ENCODE measurements around the gene MGAT5B. TPM values are rescaled to one million over a fixed set of nuclear protein-coding genes. Genes with fewer than 3 reads are reported as not detected.
A peak's percentile ranks its signal among the peaks of the same experiment; 100 is the strongest.
"Not testable (repeated sequence)": the region's sequence is repeated elsewhere in the genome, so short reads cannot be mapped to it uniquely, and the experiment has no call there.

MGAT5B gene
- total RNA-seq, 1 donor from 2014 or later = 6.2 TPM

DNA sequence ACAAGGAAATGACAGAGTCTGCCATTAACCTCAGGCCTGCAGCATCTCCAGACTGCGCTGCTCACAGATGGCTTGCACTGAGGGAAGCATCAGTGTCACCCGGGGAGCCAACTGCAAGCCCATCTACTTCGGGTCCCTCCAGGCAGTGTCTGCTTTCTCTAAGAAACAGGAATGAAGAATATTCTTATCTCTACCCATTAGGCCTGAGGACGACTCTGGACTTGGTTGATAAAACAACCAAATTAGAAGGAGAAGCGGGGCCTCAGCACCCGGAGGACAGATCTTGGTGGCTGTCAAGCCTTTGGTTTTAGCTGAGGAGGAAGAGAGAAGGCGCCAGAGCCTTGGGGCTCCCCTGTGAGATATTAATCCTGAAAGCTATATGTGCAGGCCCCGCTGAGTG is 19.5 kb upstream of the MGAT5B start:
- Mint-ChIP-seq H3K4me1 (ENCODE audit: unreplicated experiment) (peaks cover 4% of the 10 kb centered on the region), H3K27ac (ENCODE audit: unreplicated experiment) (no peak overlapping the region), H3K9me3 (ENCODE audit: unreplicated experiment) (no peaks in the 10 kb centered on the region), H3K36me3 (ENCODE audit: low read depth, unreplicated experiment) (no peaks in the 10 kb centered on the region), H3K4me3 (ENCODE audit: unreplicated experiment) (no peak overlapping the region), H3K27me3 (ENCODE audit: unreplicated experiment) (peaks cover 2% of the 10 kb centered on the region)
- TF ChIP-seq, protein P1, sequence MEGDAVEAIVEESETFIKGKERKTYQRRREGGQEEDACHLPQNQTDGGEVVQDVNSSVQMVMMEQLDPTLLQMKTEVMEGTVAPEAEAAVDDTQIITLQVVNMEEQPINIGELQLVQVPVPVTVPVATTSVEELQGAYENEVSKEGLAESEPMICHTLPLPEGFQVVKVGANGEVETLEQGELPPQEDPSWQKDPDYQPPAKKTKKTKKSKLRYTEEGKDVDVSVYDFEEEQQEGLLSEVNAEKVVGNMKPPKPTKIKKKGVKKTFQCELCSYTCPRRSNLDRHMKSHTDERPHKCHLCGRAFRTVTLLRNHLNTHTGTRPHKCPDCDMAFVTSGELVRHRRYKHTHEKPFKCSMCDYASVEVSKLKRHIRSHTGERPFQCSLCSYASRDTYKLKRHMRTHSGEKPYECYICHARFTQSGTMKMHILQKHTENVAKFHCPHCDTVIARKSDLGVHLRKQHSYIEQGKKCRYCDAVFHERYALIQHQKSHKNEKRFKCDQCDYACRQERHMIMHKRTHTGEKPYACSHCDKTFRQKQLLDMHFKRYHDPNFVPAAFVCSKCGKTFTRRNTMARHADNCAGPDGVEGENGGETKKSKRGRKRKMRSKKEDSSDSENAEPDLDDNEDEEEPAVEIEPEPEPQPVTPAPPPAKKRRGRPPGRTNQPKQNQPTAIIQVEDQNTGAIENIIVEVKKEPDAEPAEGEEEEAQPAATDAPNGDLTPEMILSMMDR (IDR thresholded peaks at IDR 0.05; ENCODE audit: unreplicated experiment) = no peak
- no peak for DNase-seq (ENCODE audit: low spot score)

DNA sequence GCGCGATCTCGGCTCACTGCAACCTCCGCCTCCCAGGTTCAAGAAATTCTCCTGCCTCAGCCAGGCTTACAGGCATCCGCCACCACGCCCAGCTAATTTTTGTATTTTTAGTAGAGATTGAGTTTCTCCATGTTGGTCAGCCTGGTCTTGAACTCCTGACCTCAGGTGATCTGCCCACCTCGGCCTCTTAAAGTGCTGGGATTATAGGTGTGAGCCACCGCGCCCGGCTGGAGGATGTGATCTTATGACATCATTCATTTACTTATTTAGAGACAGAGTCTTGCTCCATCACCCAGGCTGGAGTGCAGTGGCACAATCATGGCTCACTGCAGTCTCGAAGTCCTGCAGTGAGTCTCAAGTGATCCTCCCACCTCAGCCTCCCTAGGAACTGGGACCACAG is 19.0 kb upstream of the MGAT5B start:
- not testable (repeated sequence) for H3K27me3 Mint-ChIP-seq (ENCODE audit: unreplicated experiment); H3K4me3 Mint-ChIP-seq (ENCODE audit: unreplicated experiment); H3K9me3 Mint-ChIP-seq (ENCODE audit: unreplicated experiment); DNase-seq (ENCODE audit: low spot score); H3K36me3 Mint-ChIP-seq (ENCODE audit: low read depth, unreplicated experiment); H3K27ac Mint-ChIP-seq (ENCODE audit: unreplicated experiment); H3K4me1 Mint-ChIP-seq (ENCODE audit: unreplicated experiment)

DNA sequence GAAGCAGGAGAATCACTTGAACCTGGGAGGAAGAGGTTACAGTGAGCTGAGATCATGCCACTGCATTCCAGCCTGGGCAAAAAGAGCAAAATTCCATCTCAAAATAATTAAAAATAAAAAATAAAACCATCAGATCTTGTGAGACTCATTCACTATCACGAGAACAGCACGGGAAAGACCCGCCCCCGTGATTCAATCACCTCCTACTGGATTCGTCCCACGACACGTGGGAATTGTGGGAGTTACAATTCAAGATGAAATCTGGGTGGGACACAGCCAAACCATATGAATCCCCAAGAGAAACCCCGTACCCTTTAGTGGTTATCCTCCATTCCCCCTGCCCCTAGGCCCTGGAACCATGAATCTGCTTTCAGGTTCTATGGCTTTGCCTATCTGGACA is 15.4 kb upstream of the MGAT5B start:
- DNase-seq (ENCODE audit: low spot score) = no peak
- H3K9me3 Mint-ChIP-seq (ENCODE audit: unreplicated experiment) = no peaks in the 10 kb centered on the region
- no peak overlapping the region for H3K27ac Mint-ChIP-seq (ENCODE audit: unreplicated experiment)
- H3K4me1 Mint-ChIP-seq (ENCODE audit: unreplicated experiment) = no peaks in the 10 kb centered on the region
- H3K4me3 Mint-ChIP-seq (ENCODE audit: unreplicated experiment) = no peak overlapping the region
- TF ChIP-seq, protein P1 (IDR thresholded peaks at IDR 0.05; ENCODE audit: unreplicated experiment) = no peak
- H3K36me3 Mint-ChIP-seq (ENCODE audit: low read depth, unreplicated experiment) = peaks cover 4% of the 10 kb centered on the region
- peaks cover 2% of the 10 kb centered on the region for H3K27me3 Mint-ChIP-seq (ENCODE audit: unreplicated experiment)

DNA sequence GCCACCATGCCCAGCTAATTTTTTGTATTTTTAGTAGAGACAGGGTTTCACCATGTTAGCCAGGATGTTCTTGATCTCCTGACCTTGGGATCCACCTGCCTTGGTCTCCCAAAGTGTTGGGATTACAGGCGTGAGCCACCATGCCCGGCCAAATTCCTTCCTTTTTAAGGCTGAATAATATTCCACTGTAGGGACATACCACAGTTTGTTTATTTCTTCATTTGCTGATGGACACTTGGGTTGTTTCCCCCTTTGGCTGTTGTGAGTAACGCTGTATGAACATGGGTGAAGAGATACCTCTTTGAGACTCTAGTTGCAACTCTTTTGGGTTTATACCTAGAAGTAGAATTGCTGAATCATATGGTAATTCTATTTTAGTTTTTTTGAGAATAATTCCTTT is 13.1 kb upstream of the MGAT5B start:
- Mint-ChIP-seq H3K27ac (ENCODE audit: unreplicated experiment) (no peak overlapping the region), H3K27me3 (ENCODE audit: unreplicated experiment) (peaks cover 3% of the 10 kb centered on the region), H3K4me3 (ENCODE audit: unreplicated experiment) (no peak overlapping the region), H3K36me3 (ENCODE audit: low read depth, unreplicated experiment) (peaks cover 8% of the 10 kb centered on the region), H3K4me1 (ENCODE audit: unreplicated experiment) (peaks cover 10% of the 10 kb centered on the region), H3K9me3 (ENCODE audit: unreplicated experiment) (no peaks in the 10 kb centered on the region)
- TF ChIP-seq, protein P1 (IDR thresholded peaks at IDR 0.05; ENCODE audit: unreplicated experiment) = no peak
- DNase-seq (ENCODE audit: low spot score) = no peak

DNA sequence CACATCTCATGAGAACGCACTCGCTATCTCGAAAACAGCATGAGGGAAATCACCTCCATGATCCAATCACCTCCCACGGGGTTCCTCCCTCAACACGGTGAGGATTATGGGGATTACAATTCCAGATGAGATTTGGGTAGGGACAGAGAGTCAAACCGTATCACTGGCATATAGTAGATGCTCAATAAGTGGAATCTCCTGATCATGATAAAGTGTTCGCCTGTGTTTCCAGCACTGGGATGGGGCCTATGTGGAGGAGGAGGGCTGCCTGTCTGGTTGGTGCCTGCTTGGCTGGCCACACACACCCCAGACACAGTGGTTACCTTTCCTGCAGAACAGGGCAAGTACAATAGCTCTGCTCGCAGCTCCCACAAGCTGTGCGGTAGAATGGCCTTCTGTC is 6.1 kb upstream of the MGAT5B start:
- DNase-seq (ENCODE audit: low spot score) = no peak
- peak overlapping the region; percentile 10 for H3K4me3 Mint-ChIP-seq (ENCODE audit: unreplicated experiment)
- peaks cover 4% of the 10 kb centered on the region for H3K36me3 Mint-ChIP-seq (ENCODE audit: low read depth, unreplicated experiment)
- H3K4me1 Mint-ChIP-seq (ENCODE audit: unreplicated experiment) = peaks cover 19% of the 10 kb centered on the region
- H3K9me3 Mint-ChIP-seq (ENCODE audit: unreplicated experiment) = no peaks in the 10 kb centered on the region
- H3K27ac Mint-ChIP-seq (ENCODE audit: unreplicated experiment) = peak overlapping the region; percentile 17
- peaks cover 3% of the 10 kb centered on the region for H3K27me3 Mint-ChIP-seq (ENCODE audit: unreplicated experiment)
- TF ChIP-seq, protein P1 (IDR thresholded peaks at IDR 0.05; ENCODE audit: unreplicated experiment) = no peak

DNA sequence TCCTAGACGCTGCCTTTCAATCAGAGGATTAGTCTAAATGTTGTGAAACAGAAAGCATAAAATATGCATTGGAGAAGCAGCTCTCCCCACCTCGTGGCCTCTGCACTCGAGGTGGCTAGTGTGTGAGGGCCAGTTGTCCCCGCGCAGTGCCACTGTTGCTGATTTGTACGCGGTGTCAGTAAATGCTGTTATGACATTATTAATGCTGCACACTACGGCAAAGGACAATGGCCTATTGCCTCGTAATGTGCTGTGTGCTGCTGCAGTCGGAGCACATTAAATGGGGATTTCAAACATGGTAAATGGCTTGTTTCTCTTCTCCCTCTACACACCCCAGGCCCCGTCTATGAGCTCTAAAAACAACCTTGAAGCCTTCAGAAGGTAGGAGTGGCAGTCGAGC is 5.7 kb upstream of the MGAT5B start:
- H3K36me3 Mint-ChIP-seq (ENCODE audit: low read depth, unreplicated experiment) = peaks cover 4% of the 10 kb centered on the region
- peaks cover 5% of the 10 kb centered on the region for H3K27me3 Mint-ChIP-seq (ENCODE audit: unreplicated experiment)
- peaks cover 23% of the 10 kb centered on the region for H3K4me1 Mint-ChIP-seq (ENCODE audit: unreplicated experiment)
- H3K4me3 Mint-ChIP-seq (ENCODE audit: unreplicated experiment) = no peak overlapping the region
- H3K27ac Mint-ChIP-seq (ENCODE audit: unreplicated experiment) = no peak overlapping the region
- TF ChIP-seq, protein P1 (IDR thresholded peaks at IDR 0.05; ENCODE audit: unreplicated experiment) = no peak
- no peaks in the 10 kb centered on the region for H3K9me3 Mint-ChIP-seq (ENCODE audit: unreplicated experiment)
- DNase-seq (ENCODE audit: low spot score) = no peak
